Osteoblast (primary cell): Measurements from ENCODE around the gene E2F7. TPM values are rescaled to one million over a fixed set of nuclear protein-coding genes. Genes with fewer than 3 reads are reported as not detected.

ENCODE experiments used
- DNase-seq: peaks from one replicate; pipeline ENCODE4 v3.0.0; 2011; ENCODE audit warnings: low spot score, mixed read lengths; ENCODE audit not compliant: insufficient read length; ENCODE audit errors: missing footprints
- H2AFZ ChIP-seq: 2 replicates; pipeline ENCODE4 v1.6.0; 2011; ENCODE audit warnings: mild to moderate bottlenecking, low read length
- H3K27ac ChIP-seq: 2 replicates; pipeline ENCODE4 v1.5.1; 2011; ENCODE audit warnings: mild to moderate bottlenecking, low read depth, low read length, moderate library complexity
- H3K27me3 ChIP-seq: 2 replicates; pipeline ENCODE4 v1.6.0; 2012; ENCODE audit warnings: mild to moderate bottlenecking, control low read depth, inconsistent platforms, low read length, moderate library complexity; ENCODE audit not compliant: insufficient read depth
- H3K36me3 ChIP-seq: 2 replicates; pipeline ENCODE4 v1.5.1; 2011; ENCODE audit warnings: mild to moderate bottlenecking, low read length, control low read depth, moderate library complexity; ENCODE audit not compliant: insufficient read depth
- H3K4me1 ChIP-seq: 2 replicates; pipeline ENCODE4 v1.5.1; 2011; ENCODE audit warnings: mild to moderate bottlenecking, low read length, control low read depth, moderate library complexity; ENCODE audit not compliant: insufficient read depth
- H3K4me2 ChIP-seq: 2 replicates; pipeline ENCODE4 v1.6.0; 2011; ENCODE audit warnings: mild to moderate bottlenecking, low read length; ENCODE audit not compliant: insufficient read depth
- H3K4me3 ChIP-seq: fragments of 200-600 bp; sonication (generic); 3 replicates; pipeline ENCODE4 v1.5.1; 2012; ENCODE audit warnings: mild to moderate bottlenecking, low read length, inconsistent platforms; ENCODE audit not compliant: insufficient read depth
- H3K79me2 ChIP-seq: 2 replicates; pipeline ENCODE4 v1.6.0; 2012; ENCODE audit warnings: mild to moderate bottlenecking, low read length, control low read depth, inconsistent platforms; ENCODE audit not compliant: insufficient read depth
- H3K9me3 ChIP-seq: 2 replicates; pipeline ENCODE4 v1.5.1; 2011; ENCODE audit warnings: low read depth, low read length, control low read depth
- H4K20me1 ChIP-seq: 2 replicates; pipeline ENCODE4 v1.6.0; 2012; ENCODE audit warnings: mild to moderate bottlenecking, low read length, control low read depth; ENCODE audit not compliant: insufficient read depth
- CTCF ChIP-seq: IDR thresholded peaks from 2 replicates; pipeline ENCODE4 v1.5.1; 2011; ENCODE audit warnings: mild to moderate bottlenecking, low read depth, low read length, moderate library complexity; ENCODE audit errors: extremely low read depth
- total RNA-seq: library from RNA; depleted of rRNA; stranded (reverse); fragments of >200 nt; gene quantifications from 2 replicates; pipeline ENCODE4 v1.2.3, GENCODE V29; 2012

The E2F7 gene
- total RNA-seq, result 13.4 and 16.5 TPM in 2 replicates

GRCh38 chr12:77065361-77066204 lies at the start of gene E2F7:
E2F7 (minus strand) TSS chr12:77065569; CDS start chr12:77064635, 934 bp downstream.
- Histone ChIP-seq H3K79me2 (peaks cover 45% of the 10 kb centered on the region), H3K27me3 (no peaks in the 10 kb centered on the region), H3K4me1 (peaks cover 37% of the 10 kb centered on the region), H3K9me3 (no peaks in the 10 kb centered on the region), H3K4me2 (peak within 1 kb of the TSS; percentile 92), H2AFZ (peak within 1 kb of the TSS; percentile 85), H3K36me3 (peaks cover 7% of the 10 kb centered on the region), H3K27ac (peak within 1 kb of the TSS; percentile 77), H3K4me3 (peak within 1 kb of the TSS; percentile 93), H4K20me1 (no peaks in the 10 kb centered on the region)
- TF ChIP-seq CTCF, result no peak
- DNase-seq, result peak; percentile 99

- peak; percentile 54 for DNase-seq
- Histone ChIP-seq H3K27ac (no peak overlapping the region), H3K9me3 (no peaks in the 10 kb centered on the region), H3K27me3 (no peaks in the 10 kb centered on the region), H3K36me3 (no peaks in the 10 kb centered on the region), H3K79me2 (no peaks in the 10 kb centered on the region), H4K20me1 (no peaks in the 10 kb centered on the region), H3K4me3 (no peak overlapping the region), H3K4me2 (no peak overlapping the region), H3K4me1 (peaks cover 17% of the 10 kb centered on the region), H2AFZ (no peak overlapping the region)
- no peak for TF ChIP-seq CTCF
Measured at GRCh38 chr12:77113971-77114370, 48.6 kb upstream of the E2F7 start.

GRCh38 chr12:77108707-77109106 lies 43.3 kb upstream of the E2F7 start:
- Histone ChIP-seq H3K36me3 (no peaks in the 10 kb centered on the region), H3K9me3 (no peaks in the 10 kb centered on the region), H3K4me2 (no peak overlapping the region), H3K27ac (no peak overlapping the region), H3K79me2 (no peaks in the 10 kb centered on the region), H4K20me1 (no peaks in the 10 kb centered on the region), H2AFZ (no peak overlapping the region), H3K4me1 (peaks cover 13% of the 10 kb centered on the region), H3K4me3 (no peak overlapping the region), H3K27me3 (no peaks in the 10 kb centered on the region)
- TF ChIP-seq CTCF, result no peak
- no peak for DNase-seq

- H3K36me3 ChIP-seq, result no peaks in the 10 kb centered on the region
- no peak for DNase-seq
- no peak overlapping the region for H2AFZ ChIP-seq
- no peak for TF ChIP-seq CTCF
- no peaks in the 10 kb centered on the region for H3K79me2 ChIP-seq
- no peaks in the 10 kb centered on the region for H3K9me3 ChIP-seq
- no peak overlapping the region for H3K4me3 ChIP-seq
- peaks cover 28% of the 10 kb centered on the region for H3K4me1 ChIP-seq
- no peaks in the 10 kb centered on the region for H3K27me3 ChIP-seq
- no peaks in the 10 kb centered on the region for H4K20me1 ChIP-seq
- H3K27ac ChIP-seq, result no peak overlapping the region
- no peak overlapping the region for H3K4me2 ChIP-seq
Measured at GRCh38 chr12:77107121-77107520, 41.8 kb upstream of the E2F7 start.
